C4-2B (cell line): ENCODE measurements around the gene TSPAN3.

ENCODE experiments used
- H3K27ac ChIP-seq: fragments of 450-650 bp; 2 replicates; pipeline ENCODE4 v1.5.1; 2017
- ZFX ChIP-seq: fragments of 450-650 bp; IDR thresholded peaks from 2 replicates; pipeline ENCODE4 v1.6.1; 2017
- TF ChIP-seq, protein P1 (sequence below): fragments of 450-650 bp; conservative IDR thresholded peaks from 2 replicates; pipeline ENCODE4 v1.5.1; 2017; ENCODE audit warnings: mild to moderate bottlenecking

The TSPAN3 gene

DNA sequence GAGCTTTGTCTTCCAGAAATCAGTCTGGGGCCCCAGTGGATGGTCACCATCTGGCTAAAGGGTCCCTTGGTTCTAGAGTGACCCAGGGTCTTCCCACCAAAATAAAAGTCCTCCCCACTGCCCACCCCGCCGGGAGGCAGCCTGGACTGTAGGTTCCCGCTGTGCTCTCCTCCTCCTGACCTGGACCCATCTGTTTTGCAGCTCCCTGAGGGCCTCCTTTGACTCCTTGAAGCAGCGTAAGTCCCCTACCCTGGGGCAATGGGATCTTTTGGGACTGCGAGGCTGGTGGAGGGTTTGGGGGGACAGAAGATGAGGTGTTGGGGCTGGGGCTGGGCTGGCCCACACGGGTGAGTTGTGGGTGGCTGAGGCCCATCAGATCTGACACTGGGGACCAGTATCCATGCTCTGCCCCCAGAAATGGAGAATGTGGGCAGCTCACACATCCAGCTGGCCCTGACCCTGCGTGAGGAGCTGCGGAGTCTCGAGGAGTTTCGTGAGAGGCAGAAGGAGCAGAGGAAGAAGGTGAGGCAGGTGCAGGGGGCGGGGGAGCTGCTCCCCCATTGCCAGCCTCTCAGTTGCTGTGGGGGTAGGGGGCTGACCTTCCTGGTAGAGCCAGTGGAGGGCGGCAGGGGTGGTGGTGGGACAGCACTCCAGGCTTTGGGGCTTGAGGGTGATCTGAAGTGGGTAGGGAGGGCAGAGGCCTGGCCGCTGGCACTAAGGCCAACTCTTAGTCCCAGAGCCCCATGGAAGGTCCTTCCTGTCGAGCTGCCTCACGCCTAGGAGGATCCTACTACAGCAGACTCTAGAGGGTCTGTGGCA is 45.6 kb downstream of the TSPAN3 start:
- TF ChIP-seq, protein P1, sequence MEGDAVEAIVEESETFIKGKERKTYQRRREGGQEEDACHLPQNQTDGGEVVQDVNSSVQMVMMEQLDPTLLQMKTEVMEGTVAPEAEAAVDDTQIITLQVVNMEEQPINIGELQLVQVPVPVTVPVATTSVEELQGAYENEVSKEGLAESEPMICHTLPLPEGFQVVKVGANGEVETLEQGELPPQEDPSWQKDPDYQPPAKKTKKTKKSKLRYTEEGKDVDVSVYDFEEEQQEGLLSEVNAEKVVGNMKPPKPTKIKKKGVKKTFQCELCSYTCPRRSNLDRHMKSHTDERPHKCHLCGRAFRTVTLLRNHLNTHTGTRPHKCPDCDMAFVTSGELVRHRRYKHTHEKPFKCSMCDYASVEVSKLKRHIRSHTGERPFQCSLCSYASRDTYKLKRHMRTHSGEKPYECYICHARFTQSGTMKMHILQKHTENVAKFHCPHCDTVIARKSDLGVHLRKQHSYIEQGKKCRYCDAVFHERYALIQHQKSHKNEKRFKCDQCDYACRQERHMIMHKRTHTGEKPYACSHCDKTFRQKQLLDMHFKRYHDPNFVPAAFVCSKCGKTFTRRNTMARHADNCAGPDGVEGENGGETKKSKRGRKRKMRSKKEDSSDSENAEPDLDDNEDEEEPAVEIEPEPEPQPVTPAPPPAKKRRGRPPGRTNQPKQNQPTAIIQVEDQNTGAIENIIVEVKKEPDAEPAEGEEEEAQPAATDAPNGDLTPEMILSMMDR: no peak
- no peak for TF ChIP-seq ZFX

DNA sequence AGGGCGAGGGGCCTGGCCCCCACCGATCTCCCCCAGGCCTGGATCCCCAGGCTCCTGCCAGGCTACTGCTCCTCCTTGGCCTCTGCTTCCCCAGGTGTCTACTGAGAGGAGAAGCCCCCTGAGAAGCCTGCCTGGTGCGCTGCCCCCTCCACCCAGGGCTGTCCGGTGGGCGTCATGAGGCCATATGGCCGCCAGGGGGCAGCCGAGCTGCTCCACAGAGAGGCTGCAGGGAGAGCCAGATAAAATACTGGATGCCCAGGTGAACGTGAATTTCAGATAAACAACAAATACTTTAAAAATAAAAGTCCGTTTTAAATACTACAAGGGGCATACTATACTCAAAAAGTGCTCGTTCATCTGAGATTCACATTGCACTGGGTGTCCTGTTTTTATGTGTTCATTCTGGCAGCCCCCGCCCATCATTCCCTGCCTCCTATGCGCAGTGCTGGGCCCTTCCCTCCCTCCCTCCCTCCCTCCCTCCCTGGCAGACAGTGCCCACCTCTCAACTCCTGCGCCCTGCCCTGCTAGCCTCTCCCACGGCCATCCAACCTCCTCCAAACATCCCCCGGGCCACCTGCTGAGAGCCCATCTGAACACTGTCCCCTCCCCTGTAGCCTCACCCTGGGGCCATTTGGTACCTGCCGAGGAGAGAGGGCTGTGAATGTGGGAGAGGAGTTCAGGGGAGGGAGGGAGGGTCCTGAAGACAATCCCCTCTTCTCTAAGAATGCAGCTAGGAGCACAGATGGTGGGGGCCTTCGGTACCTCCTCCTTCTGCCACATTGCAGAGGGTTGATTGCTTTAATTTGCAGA is 46.4 kb downstream of the TSPAN3 start:
- H3K27ac ChIP-seq: no peak overlapping the region
- TF ChIP-seq, protein P1: peak; percentile 97
- no peak for TF ChIP-seq ZFX

More for the DNA sequence above, 45.6 kb downstream of the TSPAN3 start:
- no peak overlapping the region for H3K27ac ChIP-seq

DNA sequence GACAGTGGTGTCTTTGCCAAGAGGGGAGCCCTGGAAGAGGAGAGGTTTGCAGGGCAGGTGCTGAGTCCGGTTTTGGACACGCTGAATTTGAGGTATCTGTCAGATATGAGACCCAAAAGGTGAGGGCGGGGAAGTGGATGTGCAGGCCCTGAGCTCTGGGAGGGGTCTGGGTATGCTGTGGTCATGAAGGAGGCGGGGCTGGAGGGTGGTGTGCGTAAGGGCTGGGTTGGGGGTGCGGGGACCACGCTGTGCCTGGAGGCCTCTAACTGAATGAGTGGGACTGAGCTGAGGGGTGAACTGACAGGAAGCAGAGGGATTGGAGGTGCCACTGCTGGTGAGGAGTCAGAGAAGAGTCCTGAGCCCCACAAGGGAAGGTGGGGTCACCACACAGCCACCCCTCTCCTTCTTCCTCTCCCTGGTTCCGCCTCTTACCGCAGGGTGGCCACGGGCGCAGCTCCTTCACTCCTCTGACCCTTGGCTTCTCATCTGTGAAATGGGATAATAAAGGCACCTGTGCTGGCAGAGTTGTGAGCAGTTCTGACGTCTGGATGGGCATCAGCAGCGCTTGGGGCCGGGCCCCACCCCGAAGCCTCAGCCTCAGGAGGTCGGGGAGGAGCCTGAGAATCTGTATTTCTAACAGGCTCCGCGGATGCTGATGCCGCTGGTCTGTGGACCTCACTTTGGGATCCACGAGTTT is 47.2 kb downstream of the TSPAN3 start:
- TF ChIP-seq, protein P1: no peak
- no peak for TF ChIP-seq ZFX

DNA sequence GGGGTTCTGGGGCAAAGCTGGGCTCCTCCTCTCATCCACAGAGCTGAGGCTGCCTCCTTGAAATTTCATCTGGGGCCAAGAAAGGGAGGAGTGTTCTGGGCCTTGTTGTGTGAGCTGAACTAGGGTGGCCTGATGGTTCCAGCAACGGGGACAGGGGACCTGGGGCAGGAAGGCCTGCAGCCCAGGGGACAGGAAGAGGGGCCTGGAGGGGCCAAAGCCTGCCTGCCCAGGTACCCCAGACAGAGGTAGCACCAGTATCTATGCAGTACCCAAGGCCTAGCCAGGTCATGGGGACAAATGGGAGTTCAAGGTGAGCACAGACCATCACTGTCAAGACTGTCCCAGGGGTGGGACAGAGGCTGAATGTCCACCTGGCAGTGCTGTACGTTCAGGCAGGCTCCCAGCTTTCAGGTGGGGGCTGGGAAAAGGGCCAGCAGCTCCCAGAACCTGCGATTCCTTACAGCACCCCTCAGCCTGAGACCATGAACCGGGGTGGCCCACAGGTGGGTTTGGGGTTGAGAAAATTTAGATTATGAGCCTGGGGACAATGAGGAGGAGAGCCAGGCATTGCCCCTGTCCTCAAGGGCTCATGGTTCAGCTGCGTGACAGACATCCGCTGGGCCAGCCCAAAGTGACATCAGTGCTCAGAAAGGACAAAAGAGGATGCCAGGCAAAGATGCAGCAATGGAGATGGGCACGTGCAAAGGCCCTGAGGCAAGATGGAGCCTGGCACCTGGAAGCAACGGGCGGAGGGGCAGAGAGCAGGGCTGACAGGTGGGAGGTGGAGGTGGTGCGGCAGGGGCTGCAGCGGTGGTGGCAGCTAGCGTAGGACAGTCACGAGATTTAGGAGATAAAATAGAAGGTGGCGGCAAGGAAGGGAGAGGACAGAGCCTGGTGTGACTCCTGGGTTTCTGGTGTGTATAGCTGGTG is 48.0 kb downstream of the TSPAN3 start:
- no peak for TF ChIP-seq ZFX
- TF ChIP-seq, protein P1: no peak
- no peak overlapping the region for H3K27ac ChIP-seq

More for the DNA sequence above, 47.2 kb downstream of the TSPAN3 start:
- no peak overlapping the region for H3K27ac ChIP-seq

DNA sequence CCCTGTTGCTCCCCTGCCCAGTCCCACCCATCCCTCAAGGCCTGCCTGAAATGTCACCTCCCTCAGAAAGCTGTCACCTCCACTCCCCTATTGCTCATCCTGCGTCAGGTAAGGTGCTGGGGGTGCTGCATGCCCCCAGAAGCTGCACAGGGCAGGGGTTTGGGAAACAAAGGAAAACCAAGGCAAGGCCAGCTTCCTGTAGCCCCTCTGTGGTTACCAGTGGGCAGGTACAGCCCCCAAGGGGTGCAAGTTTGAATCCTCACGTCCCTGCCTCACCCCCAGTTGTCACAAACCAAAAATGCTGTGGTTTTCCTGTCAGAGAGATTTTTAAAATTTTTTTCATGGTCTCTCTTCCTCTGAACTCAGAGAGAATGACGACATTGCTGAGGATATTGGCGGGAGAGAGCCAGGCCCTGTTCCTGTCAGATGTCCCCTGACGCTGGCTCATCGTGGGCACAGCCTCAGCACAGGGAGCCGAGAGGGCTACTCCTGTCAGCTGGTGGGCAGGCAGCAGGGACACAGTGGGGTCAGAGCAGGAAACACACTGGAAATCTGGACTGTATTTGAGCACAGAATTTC is 49.0 kb downstream of the TSPAN3 start:
- TF ChIP-seq ZFX: no peak
- TF ChIP-seq, protein P1: no peak
- H3K27ac ChIP-seq: no peak overlapping the region

DNA sequence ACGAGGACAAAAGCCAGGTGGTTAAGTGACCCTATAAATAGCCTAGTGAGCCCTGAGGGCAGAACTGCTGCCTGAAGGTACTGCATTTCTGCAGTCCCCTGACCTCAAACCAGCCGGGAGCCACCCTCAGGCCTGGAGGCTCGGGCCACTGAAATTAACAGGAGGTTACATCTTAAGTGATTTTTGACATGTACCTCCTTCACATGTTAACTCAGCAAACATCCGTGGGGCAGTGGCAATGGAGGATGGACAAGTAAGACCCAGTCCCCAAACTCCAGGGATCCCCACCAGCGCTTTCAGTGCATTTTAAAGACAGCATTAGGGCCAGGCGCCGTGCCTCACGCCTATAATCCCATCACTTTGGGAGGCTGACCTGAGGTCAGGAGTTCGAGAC is 49.8 kb downstream of the TSPAN3 start:
- no peak for TF ChIP-seq ZFX
- TF ChIP-seq, protein P1: no peak
- H3K27ac ChIP-seq: no peak overlapping the region
